ENCODE measurements around the gene SLC16A10.

The SLC16A10 gene

GRCh38 chr6:111176760-111177099, 89.4 kb downstream of the SLC16A10 start:
- TF ChIP-seq, protein P1, sequence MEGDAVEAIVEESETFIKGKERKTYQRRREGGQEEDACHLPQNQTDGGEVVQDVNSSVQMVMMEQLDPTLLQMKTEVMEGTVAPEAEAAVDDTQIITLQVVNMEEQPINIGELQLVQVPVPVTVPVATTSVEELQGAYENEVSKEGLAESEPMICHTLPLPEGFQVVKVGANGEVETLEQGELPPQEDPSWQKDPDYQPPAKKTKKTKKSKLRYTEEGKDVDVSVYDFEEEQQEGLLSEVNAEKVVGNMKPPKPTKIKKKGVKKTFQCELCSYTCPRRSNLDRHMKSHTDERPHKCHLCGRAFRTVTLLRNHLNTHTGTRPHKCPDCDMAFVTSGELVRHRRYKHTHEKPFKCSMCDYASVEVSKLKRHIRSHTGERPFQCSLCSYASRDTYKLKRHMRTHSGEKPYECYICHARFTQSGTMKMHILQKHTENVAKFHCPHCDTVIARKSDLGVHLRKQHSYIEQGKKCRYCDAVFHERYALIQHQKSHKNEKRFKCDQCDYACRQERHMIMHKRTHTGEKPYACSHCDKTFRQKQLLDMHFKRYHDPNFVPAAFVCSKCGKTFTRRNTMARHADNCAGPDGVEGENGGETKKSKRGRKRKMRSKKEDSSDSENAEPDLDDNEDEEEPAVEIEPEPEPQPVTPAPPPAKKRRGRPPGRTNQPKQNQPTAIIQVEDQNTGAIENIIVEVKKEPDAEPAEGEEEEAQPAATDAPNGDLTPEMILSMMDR (IDR thresholded peaks at IDR 0.05) = no peak

DNA sequence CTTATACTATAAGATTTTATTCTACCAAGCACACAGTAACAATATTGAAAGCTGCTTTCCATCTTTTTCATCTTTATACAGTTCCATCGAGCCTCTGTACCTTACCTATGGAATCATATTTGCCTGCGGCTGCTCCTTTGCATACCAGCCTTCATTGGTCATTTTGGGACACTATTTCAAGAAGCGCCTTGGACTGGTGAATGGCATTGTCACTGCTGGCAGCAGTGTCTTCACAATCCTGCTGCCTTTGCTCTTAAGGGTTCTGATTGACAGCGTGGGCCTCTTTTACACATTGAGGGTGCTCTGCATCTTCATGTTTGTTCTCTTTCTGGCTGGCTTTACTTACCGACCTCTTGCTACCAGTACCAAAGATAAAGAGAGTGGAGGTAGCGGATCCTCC, 89.8 kb downstream of the SLC16A10 start:
- TF ChIP-seq, protein P1 (IDR thresholded peaks at IDR 0.05) = no peak

DNA sequence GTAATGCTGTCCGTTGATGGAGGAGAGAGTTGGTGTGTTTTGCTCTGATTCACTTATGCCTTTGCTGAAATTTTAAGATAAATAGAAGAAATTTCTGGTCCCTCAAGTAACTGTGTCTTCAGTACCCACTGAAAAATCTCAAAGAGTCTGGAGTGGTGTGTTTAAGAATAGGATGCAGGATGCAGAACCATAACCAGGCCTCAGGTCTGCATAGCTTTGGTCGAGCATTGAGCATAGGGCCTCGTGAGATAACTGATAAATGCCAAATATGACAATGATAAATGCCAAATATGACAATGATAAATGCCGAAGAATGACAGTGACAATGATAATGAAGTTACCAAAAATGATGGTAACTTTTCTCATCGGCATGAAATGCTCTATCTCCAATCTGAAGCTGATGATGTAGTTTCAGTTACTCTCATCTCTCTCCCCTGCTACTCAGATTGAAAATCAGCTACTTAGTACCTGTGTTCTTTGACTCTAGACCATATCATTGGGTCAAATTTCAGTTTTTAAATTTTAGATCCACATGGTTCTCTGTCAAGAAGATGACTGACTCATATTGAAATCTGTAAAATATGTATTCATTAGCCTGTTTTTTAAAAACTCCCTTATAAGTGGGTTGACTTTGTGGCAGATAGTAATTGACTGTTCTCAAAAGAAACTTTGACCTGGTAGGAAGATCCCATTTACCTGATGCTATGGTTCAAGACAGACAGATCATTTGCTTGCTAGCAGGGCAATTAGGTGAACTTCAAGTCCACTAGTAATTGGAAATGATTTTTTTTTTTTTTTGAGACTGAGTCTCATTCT, 96.6 kb downstream of the SLC16A10 start:
- TF ChIP-seq, protein P1 (IDR thresholded peaks at IDR 0.05) = no peak

DNA sequence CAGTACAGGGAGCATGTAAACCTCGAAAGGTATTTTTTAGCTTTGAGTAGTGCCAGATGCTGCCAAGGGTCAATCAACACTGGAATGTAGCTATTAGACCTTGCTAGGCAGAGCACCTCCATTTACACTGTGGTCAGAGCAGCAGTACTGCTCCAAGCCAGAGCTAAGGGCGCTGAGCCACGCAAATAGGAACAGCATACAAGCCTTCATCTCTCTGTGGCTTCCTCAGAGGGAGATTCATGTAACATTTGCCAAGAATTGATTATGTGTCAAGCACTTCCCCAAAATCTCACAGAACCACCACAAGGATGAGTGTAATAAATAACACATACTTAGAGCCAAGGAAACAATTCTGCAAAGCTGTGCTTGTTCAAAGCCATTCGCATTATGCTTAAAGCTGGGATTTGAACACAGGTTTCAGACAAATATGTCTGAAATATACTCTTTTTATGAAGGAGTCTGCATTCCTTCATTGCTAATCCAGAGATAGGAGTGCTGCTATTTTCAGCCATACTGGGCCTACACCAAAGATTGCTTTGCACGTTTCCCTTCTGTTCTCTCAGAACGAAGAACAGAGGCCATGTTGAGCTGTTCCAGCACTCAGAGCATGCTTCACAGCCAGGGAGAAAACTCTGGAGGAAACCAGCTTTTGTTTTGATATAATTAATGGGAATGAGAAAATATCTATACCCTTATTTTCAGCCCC, 97.7 kb downstream of the SLC16A10 start:
- TF ChIP-seq, protein P1 (IDR thresholded peaks at IDR 0.05) = no peak

DNA sequence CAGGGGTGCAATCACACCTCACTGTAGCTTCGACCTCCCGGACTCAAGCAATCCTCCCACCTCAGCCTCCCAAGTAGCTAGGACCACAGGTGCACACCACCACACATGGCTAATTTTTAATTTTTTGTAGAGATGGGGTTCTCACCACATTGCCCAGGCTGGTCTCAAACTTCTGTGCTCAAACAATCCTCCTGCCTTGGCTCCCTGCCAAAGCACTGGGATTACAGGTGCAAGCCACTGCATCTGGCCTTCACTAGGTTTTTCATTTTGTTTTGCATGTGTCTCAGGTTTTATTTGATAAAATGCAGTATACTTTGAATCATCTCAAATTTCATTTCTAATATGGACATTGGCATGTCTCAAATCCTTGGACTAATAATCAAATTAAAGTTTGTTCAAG, 98.7 kb downstream of the SLC16A10 start:
- TF ChIP-seq, protein P1 (IDR thresholded peaks at IDR 0.05) = no peak

DNA sequence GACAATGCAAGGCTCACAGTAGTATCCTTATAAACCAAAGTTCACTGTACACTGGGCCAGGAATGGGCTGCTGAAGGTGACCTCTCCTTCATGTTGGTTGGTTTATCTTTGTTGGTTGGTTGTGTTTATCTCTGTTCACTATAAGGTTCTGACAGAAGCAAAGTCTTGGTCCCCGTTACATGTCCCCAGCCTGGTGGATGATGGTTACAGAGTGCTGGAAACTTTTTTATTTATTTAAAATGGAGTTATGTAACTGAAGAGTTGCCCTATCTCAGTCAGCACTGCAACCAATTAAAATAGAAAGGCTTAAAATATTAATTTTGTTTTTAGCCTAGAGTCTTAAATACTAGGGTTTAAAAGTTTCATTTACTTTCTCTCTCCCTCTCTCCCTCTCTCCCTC, 100.6 kb downstream of the SLC16A10 start:
- TF ChIP-seq, protein P1 (IDR thresholded peaks at IDR 0.05) = no peak

DNA sequence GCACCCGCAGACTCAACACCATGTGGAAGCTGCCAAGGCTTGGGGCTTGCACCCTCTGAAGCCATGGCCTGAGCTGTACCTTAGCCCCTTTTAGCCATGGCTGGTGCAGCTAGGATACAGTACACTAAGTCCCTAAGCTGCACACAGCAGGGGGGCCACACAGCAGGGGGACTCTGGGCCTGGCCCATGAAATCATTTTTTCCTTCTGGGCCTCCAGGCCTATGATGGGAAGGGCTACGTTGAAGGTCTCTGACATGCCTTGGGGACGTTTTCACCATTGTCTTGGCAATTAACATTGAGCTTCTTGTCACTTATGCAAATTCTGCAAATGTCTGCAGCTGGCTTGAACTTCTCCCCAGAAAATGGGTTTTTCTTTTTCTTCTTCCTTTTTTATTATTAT, 103.3 kb downstream of the SLC16A10 start:
- TF ChIP-seq, protein P1 (IDR thresholded peaks at IDR 0.05) = no peak

Measured in LNCAP (cell line).